ENCODE data around the gene COX5B. TPM values are rescaled to one million over a fixed set of nuclear protein-coding genes. Genes with fewer than 3 reads are reported as not detected.
"Not testable (repeated sequence)": the region's sequence is repeated elsewhere in the genome, so short reads cannot be mapped to it uniquely, and the experiment has no call there.

Gene COX5B
- total and polyA plus RNA-seq, 9 of the 15 experiments (the other 6 are each of a cell fraction or from before 2014, with no cell fraction given): 154 to 1,424 (median 487) TPM

- BruUV-seq (replicated peaks); H3K36me3 ChIP-seq (ENCODE audit: control insufficient read depth, insufficient read depth, low read length); H2AFZ ChIP-seq (ENCODE audit: low read depth, low read length); POLR2A ChIA-PET; H3K9me3 ChIP-seq (replicated peaks; ENCODE audit: control insufficient read depth, insufficient read depth, low read depth, low read length); ATAC-seq; CTCF ChIA-PET (ENCODE audit: low intra/inter-chr PET ratio); H3K9ac ChIP-seq (ENCODE audit: insufficient read depth in 1 of 2, low read depth in 2 of 2, low read length in 2 of 2); H3K9me1 ChIP-seq (ENCODE audit: control insufficient read depth, insufficient read depth, low read length); H3K27ac ChIP-seq (ENCODE audit: extremely low read depth, low read depth, low read length); H3K4me3 ChIP-seq; DNase-seq (ENCODE audit: extremely low read depth in 1 of 4, low spot score in 3 of 4); H3K4me1 ChIP-seq (replicated peaks in 1 of 2; ENCODE audit: control insufficient read depth in 2 of 2, insufficient read depth in 2 of 2, low read length in 2 of 2); intact Hi-C loops (cut with micrococcal nuclease); H4K20me1 ChIP-seq (replicated peaks; ENCODE audit: control insufficient read depth, insufficient read depth, low read length); H3K27me3 ChIP-seq (ENCODE audit: control insufficient read depth in 2 of 2, insufficient read depth in 2 of 2, low read length in 2 of 2); H3K4me2 ChIP-seq (ENCODE audit: insufficient read depth, low read length); H3K79me2 ChIP-seq (ENCODE audit: control insufficient read depth, insufficient read depth, low read length); FAIRE-seq: not testable (repeated sequence)
- in situ Hi-C loops (cut with MboI): loop anchor here (5.0 kb wide), 1 partner anchor 1553 kb away; no protein-coding TSS in a partner anchor
- no CpG with 5 or more reads among the region's 8 CpGs for WGBS (ENCODE audit: insufficient coverage, low coverage, missing lambda C conversion rate)
These were observed 30.1 kb upstream of the COX5B start for GRCh38 chr2:97615746-97616145.

GRCh38 chr2:97617911-97618310 is 28.0 kb upstream of the COX5B start:
- TF ChIP-seq CBX1 (IDR thresholded peaks at IDR 0.05; ENCODE audit: low read depth) (no peak), PHB (CRISPR knock-in tag; IDR thresholded peaks at IDR 0.05) (no peak), TCF7L2 (IDR thresholded peaks at IDR 0.05; ENCODE audit: low read depth, low read length) (no peak), ADNP (tag; IDR thresholded peaks at IDR 0.05) (no peak), PPARD (CRISPR knock-in tag; IDR thresholded peaks at IDR 0.05) (no peak), ZBED1 (IDR thresholded peaks at IDR 0.05) (no peak), ZNF23 (CRISPR knock-in tag; IDR thresholded peaks at IDR 0.05) (no peak), CC2D1A (IDR thresholded peaks at IDR 0.05) (no peak), TAF7 (tag; IDR thresholded peaks at IDR 0.05) (no peak), ASH1L (IDR thresholded peaks at IDR 0.05; ENCODE audit: borderline replicate concordance, low read depth, partially characterized antibody) (no peak), ZFP36 (IDR thresholded peaks at IDR 0.05; ENCODE audit: low read depth, low read length, partially characterized antibody) (no peak), SMAD4 (CRISPR knock-in tag; conservative IDR thresholded peaks at IDR 0.05) (no peak), ZNF24 (IDR thresholded peaks at IDR 0.05) (no peak), FOXP1 (CRISPR knock-in tag; IDR thresholded peaks at IDR 0.05) (no peak), ZNF444 (CRISPR knock-in tag; IDR thresholded peaks at IDR 0.05) (no peak)
- ChIA-PET POLR2A (no interaction called here), CTCF (ENCODE audit: low intra/inter-chr PET ratio) (no interaction called here)
- intact Hi-C loops (cut with micrococcal nuclease): no loop called here
- Histone ChIP-seq H3K27ac (ENCODE audit: extremely low read depth, low read depth, low read length) (no peak overlapping the region), H3K27me3 (ENCODE audit: control insufficient read depth in 2 of 2, insufficient read depth in 2 of 2, low read length in 2 of 2) (no peaks in the 10 kb centered on the region), H3K9ac (ENCODE audit: insufficient read depth in 1 of 2, low read depth in 2 of 2, low read length in 2 of 2) (no peak overlapping the region), H3K4me2 (ENCODE audit: insufficient read depth, low read length) (no peak overlapping the region), H3K9me3 (replicated peaks; ENCODE audit: control insufficient read depth, insufficient read depth, low read depth, low read length) (no peaks in the 10 kb centered on the region), H3K36me3 (ENCODE audit: control insufficient read depth, insufficient read depth, low read length) (no peaks in the 10 kb centered on the region), H3K9me1 (ENCODE audit: control insufficient read depth, insufficient read depth, low read length) (no peaks in the 10 kb centered on the region), H4K20me1 (replicated peaks; ENCODE audit: control insufficient read depth, insufficient read depth, low read length) (no peaks in the 10 kb centered on the region), H3K79me2 (ENCODE audit: control insufficient read depth, insufficient read depth, low read length) (no peaks in the 10 kb centered on the region), H3K4me3 (no peak overlapping the region), H3K4me1 (replicated peaks in 1 of 2; ENCODE audit: control insufficient read depth in 2 of 2, insufficient read depth in 2 of 2, low read length in 2 of 2) (peaks cover 0 to 4% of the 10 kb centered on the region in 2 experiments; a peak in 2 of 5 replicates), H2AFZ (ENCODE audit: low read depth, low read length) (no peak overlapping the region)
- in situ Hi-C loops (cut with MboI): loop anchor here (5.0 kb wide), 1 partner anchor 1556 kb away; no protein-coding TSS in a partner anchor
- ATAC-seq (no peak), FAIRE-seq (no peak), DNase-seq (ENCODE audit: extremely low read depth in 1 of 4, low spot score in 3 of 4) (no peak)
- WGBS (ENCODE audit: insufficient coverage, low coverage, missing lambda C conversion rate): 45% methylated on average over 6 of the region's 6 CpGs
- no TSS peak for BruUV-seq (replicated peaks)

Data from K562 (cell line).